ENCODE data around the gene VSIR. TPM values are rescaled to one million over a fixed set of nuclear protein-coding genes. Genes with fewer than 3 reads are reported as not detected.
A peak's percentile ranks its signal among the peaks of the same experiment; 100 is the strongest.

Gene VSIR
- total RNA-seq, 1 donor from 2014 or later: 2.9 TPM

DNA sequence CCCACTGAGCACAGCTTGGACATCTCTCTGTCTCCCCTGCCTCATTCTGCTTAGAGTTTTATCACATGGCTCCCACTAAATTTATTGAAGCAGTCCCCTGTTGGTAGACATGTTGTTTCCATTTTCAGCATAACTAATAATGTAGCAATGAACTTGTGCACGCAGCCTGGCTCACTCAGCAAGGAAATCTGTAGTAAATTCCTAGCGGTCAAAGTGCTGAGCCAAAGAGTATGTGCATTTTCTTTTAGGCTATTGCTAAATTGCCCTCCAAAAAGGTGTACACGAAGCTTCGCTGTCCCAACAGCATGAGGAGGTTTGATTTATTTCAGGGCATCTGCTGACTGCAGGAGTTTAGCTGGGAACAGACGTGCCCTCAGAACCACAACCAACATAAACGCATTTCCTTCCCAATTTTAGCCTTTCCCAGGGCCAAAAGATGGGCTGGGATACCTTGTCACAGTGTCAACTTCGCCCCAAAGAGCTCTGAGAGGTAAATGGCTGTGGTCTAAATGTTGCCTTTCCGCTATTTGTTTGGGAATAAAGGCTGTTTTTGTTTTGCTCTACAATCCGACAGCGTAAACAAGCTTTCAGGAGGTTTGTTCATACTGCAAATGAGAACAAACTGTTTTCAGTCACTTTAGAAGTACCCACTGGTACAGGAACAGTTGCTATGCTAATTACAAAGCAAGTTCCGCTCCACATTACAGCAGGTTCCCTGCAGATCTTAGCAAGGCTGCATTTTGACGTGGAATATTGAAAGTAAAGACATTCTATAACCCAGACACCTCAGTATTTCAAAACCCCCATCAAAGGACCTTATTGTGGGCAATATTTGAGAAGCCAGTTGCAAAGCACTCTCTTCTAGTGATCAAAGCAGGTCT lies 16.8 kb downstream of the VSIR start:
- no peaks in the 10 kb centered on the region for H3K9me3 ChIP-seq (ENCODE audit: insufficient read depth, low read depth, low read length)
- no peak overlapping the region for H3K9ac ChIP-seq (ENCODE audit: low read length)
- H3K36me3 ChIP-seq (ENCODE audit: insufficient read depth, low read length): no peaks in the 10 kb centered on the region
- no peak for FAIRE-seq
- no peak overlapping the region for H3K4me2 ChIP-seq (ENCODE audit: low read length)
- no peaks in the 10 kb centered on the region for H3K79me2 ChIP-seq (ENCODE audit: insufficient read depth, low read length)
- H3K4me1 ChIP-seq (ENCODE audit: insufficient read depth, low read length): peaks cover 3% of the 10 kb centered on the region
- H2AFZ ChIP-seq (ENCODE audit: low read depth, low read length): no peak overlapping the region
- Mint-ChIP-seq H3K4me1 (ENCODE audit: low read depth, unreplicated experiment) (peaks cover 4% of the 10 kb centered on the region), H3K4me3 (ENCODE audit: unreplicated experiment) (no peak overlapping the region), H3K27ac (ENCODE audit: unreplicated experiment) (no peak overlapping the region), H3K27me3 (ENCODE audit: low read depth, unreplicated experiment) (peaks cover 50% of the 10 kb centered on the region), H3K36me3 (ENCODE audit: low read depth, unreplicated experiment) (no peaks in the 10 kb centered on the region), H3K9me3 (ENCODE audit: unreplicated experiment) (peaks cover 5% of the 10 kb centered on the region)
- no peak overlapping the region for H3K4me3 ChIP-seq (ENCODE audit: insufficient read depth, low read depth, low read length)
- no peak overlapping the region for H3K27ac ChIP-seq (ENCODE audit: low read depth, low read length)
- H4K20me1 ChIP-seq (ENCODE audit: insufficient read depth, low read length): no peaks in the 10 kb centered on the region
- peaks cover 16% of the 10 kb centered on the region for H3K27me3 ChIP-seq (ENCODE audit: insufficient read depth, low read length)
- no peak for DNase-seq (ENCODE audit: low read depth)
- TF ChIP-seq EZH2 (IDR thresholded peaks at IDR 0.05; ENCODE audit: insufficient read depth, low read length): no peak
- TF ChIP-seq, protein P1, sequence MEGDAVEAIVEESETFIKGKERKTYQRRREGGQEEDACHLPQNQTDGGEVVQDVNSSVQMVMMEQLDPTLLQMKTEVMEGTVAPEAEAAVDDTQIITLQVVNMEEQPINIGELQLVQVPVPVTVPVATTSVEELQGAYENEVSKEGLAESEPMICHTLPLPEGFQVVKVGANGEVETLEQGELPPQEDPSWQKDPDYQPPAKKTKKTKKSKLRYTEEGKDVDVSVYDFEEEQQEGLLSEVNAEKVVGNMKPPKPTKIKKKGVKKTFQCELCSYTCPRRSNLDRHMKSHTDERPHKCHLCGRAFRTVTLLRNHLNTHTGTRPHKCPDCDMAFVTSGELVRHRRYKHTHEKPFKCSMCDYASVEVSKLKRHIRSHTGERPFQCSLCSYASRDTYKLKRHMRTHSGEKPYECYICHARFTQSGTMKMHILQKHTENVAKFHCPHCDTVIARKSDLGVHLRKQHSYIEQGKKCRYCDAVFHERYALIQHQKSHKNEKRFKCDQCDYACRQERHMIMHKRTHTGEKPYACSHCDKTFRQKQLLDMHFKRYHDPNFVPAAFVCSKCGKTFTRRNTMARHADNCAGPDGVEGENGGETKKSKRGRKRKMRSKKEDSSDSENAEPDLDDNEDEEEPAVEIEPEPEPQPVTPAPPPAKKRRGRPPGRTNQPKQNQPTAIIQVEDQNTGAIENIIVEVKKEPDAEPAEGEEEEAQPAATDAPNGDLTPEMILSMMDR (IDR thresholded peaks at IDR 0.05; ENCODE audit: insufficient read depth, low read depth, low read length): no peak

DNA sequence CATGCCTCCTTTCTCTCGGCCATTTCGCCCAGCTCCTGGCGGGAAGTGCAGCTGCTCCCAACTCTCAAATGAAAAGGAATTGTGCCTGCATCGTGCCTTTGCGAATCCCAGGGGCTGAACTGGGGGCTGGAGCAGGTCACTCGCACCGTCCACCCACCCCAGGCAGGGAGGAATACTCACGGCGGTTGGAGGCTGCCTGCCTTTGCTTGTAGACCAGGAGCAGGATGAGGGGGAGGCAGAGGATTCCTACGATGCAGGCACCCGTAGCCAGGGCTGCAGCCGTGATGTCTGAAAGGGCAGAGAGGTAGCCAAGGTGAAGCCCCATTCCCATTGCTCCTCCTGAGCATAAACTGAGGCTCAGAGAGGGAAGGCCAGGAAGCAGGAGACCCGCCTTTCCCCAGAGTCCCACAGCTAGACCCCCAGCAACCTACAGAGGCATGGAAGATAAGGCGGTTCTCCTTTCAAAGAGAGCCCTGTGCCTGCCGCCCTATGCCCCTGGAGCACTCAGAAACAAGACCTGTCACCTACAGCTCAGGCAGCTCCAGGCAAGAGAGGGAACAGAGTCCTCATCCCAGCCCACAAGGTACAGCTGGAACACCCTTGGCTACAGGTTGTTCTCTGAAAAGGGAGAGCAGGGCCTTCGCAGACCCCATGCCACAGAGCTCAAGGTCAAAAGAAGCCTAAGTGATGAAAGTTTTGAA lies 18.0 kb downstream of the VSIR start:
- H4K20me1 ChIP-seq (ENCODE audit: insufficient read depth, low read length): no peaks in the 10 kb centered on the region
- H3K9me3 Mint-ChIP-seq (ENCODE audit: unreplicated experiment): peaks cover 5% of the 10 kb centered on the region
- H2AFZ ChIP-seq (ENCODE audit: low read depth, low read length): no peak overlapping the region
- peaks cover 4% of the 10 kb centered on the region for H3K4me1 Mint-ChIP-seq (ENCODE audit: low read depth, unreplicated experiment)
- no peak overlapping the region for H3K27ac ChIP-seq (ENCODE audit: low read depth, low read length)
- no peaks in the 10 kb centered on the region for H3K36me3 ChIP-seq (ENCODE audit: insufficient read depth, low read length)
- no peak overlapping the region for H3K4me2 ChIP-seq (ENCODE audit: low read length)
- no peak overlapping the region for H3K9ac ChIP-seq (ENCODE audit: low read length)
- H3K27me3 Mint-ChIP-seq (ENCODE audit: low read depth, unreplicated experiment): peaks cover 51% of the 10 kb centered on the region
- peaks cover 3% of the 10 kb centered on the region for H3K4me1 ChIP-seq (ENCODE audit: insufficient read depth, low read length)
- TF ChIP-seq, protein P1 (IDR thresholded peaks at IDR 0.05; ENCODE audit: insufficient read depth, low read depth, low read length): no peak
- TF ChIP-seq EZH2 (IDR thresholded peaks at IDR 0.05; ENCODE audit: insufficient read depth, low read length): no peak
- no peak overlapping the region for H3K4me3 ChIP-seq (ENCODE audit: insufficient read depth, low read depth, low read length)
- FAIRE-seq (no peak), DNase-seq (ENCODE audit: low read depth) (no peak)
- H3K4me3 Mint-ChIP-seq (ENCODE audit: unreplicated experiment): no peak overlapping the region
- H3K9me3 ChIP-seq (ENCODE audit: insufficient read depth, low read depth, low read length): no peaks in the 10 kb centered on the region
- H3K27me3 ChIP-seq (ENCODE audit: insufficient read depth, low read length): peaks cover 16% of the 10 kb centered on the region
- no peaks in the 10 kb centered on the region for H3K79me2 ChIP-seq (ENCODE audit: insufficient read depth, low read length)
- peak overlapping the region; percentile 47 for H3K27ac Mint-ChIP-seq (ENCODE audit: unreplicated experiment)
- no peaks in the 10 kb centered on the region for H3K36me3 Mint-ChIP-seq (ENCODE audit: low read depth, unreplicated experiment)

Data from astrocyte (in vitro differentiated cells and primary cell).